ENCODE measurements around the gene MYO16.
"Not testable (repeated sequence)": the region's sequence is repeated elsewhere in the genome, so short reads cannot be mapped to it uniquely, and the experiment has no call there.

Gene MYO16

GRCh38 chr13:108987517-108987916, 358.1 kb downstream of the MYO16 start:
- H3K27me3 ChIP-seq (ENCODE audit: low read length) = no peaks in the 10 kb centered on the region

GRCh38 chr13:108987944-108988343, 358.5 kb downstream of the MYO16 start:
- Histone ChIP-seq H3K4me3 (ENCODE audit: insufficient read depth, low read length, poor library complexity, severe bottlenecking) (no peak overlapping the region), H3K27me3 (ENCODE audit: low read length) (no peaks in the 10 kb centered on the region), H3K9me3 (ENCODE audit: insufficient read depth, low read length) (no peaks in the 10 kb centered on the region), H3K79me2 (ENCODE audit: insufficient read depth, low read length) (no peaks in the 10 kb centered on the region), H3F3A (ENCODE audit: insufficient read depth) (no peaks in the 10 kb centered on the region), H3K36me3 (ENCODE audit: low read length) (no peaks in the 10 kb centered on the region), H3K4me2 (ENCODE audit: low read depth, low read length, poor library complexity, severe bottlenecking) (no peak overlapping the region), H3K27ac (ENCODE audit: low read depth, low read length) (no peak overlapping the region), H4K20me1 (ENCODE audit: low read depth, low read length) (no peaks in the 10 kb centered on the region), H3K9me2 (replicated peaks; ENCODE audit: insufficient read depth, low read length) (no peaks in the 10 kb centered on the region), H3K9ac (ENCODE audit: low read length) (no peak overlapping the region), H2AFZ (ENCODE audit: low read depth, low read length, severe bottlenecking) (no peak overlapping the region)
- TF ChIP-seq EZH2phosphoT487 (conservative IDR thresholded peaks at IDR 0.05; ENCODE audit: low read length) (no peak), CTCF (IDR thresholded peaks at IDR 0.05; ENCODE audit: insufficient read depth, low read length, poor library complexity, severe bottlenecking) (no peak)

More at GRCh38 chr13:108987517-108987916, 358.1 kb downstream of the MYO16 start:
- Histone ChIP-seq H3K36me3 (ENCODE audit: low read length) (no peaks in the 10 kb centered on the region), H3F3A (ENCODE audit: insufficient read depth) (no peaks in the 10 kb centered on the region), H3K9me2 (replicated peaks; ENCODE audit: insufficient read depth, low read length) (no peaks in the 10 kb centered on the region), H3K4me2 (ENCODE audit: low read depth, low read length, poor library complexity, severe bottlenecking) (no peak overlapping the region), H2AFZ (ENCODE audit: low read depth, low read length, severe bottlenecking) (no peak overlapping the region), H3K4me3 (ENCODE audit: insufficient read depth, low read length, poor library complexity, severe bottlenecking) (no peak overlapping the region), H3K79me2 (ENCODE audit: insufficient read depth, low read length) (no peaks in the 10 kb centered on the region), H4K20me1 (ENCODE audit: low read depth, low read length) (no peaks in the 10 kb centered on the region), H3K27ac (ENCODE audit: low read depth, low read length) (no peak overlapping the region), H3K9me3 (ENCODE audit: insufficient read depth, low read length) (no peaks in the 10 kb centered on the region), H3K9ac (ENCODE audit: low read length) (no peak overlapping the region)
- TF ChIP-seq CTCF (IDR thresholded peaks at IDR 0.05; ENCODE audit: insufficient read depth, low read length, poor library complexity, severe bottlenecking) (no peak), EZH2phosphoT487 (conservative IDR thresholded peaks at IDR 0.05; ENCODE audit: low read length) (no peak)

GRCh38 chr13:108991416-108991815, 362.0 kb downstream of the MYO16 start:
- not testable (repeated sequence) for H3K36me3 ChIP-seq (ENCODE audit: low read length); H3K27ac ChIP-seq (ENCODE audit: low read depth, low read length); H3K4me3 ChIP-seq (ENCODE audit: insufficient read depth, low read length, poor library complexity, severe bottlenecking); H3K27me3 ChIP-seq (ENCODE audit: low read length); H3K9me2 ChIP-seq (replicated peaks; ENCODE audit: insufficient read depth, low read length); H3K9ac ChIP-seq (ENCODE audit: low read length); H4K20me1 ChIP-seq (ENCODE audit: low read depth, low read length); H3K79me2 ChIP-seq (ENCODE audit: insufficient read depth, low read length); H3K9me3 ChIP-seq (ENCODE audit: insufficient read depth, low read length); H3K4me2 ChIP-seq (ENCODE audit: low read depth, low read length, poor library complexity, severe bottlenecking); H3F3A ChIP-seq (ENCODE audit: insufficient read depth); H2AFZ ChIP-seq (ENCODE audit: low read depth, low read length, severe bottlenecking)

- Histone ChIP-seq H3K9me2 (replicated peaks; ENCODE audit: insufficient read depth, low read length) (no peaks in the 10 kb centered on the region), H3K27me3 (ENCODE audit: low read length) (no peaks in the 10 kb centered on the region), H3K9me3 (ENCODE audit: insufficient read depth, low read length) (no peaks in the 10 kb centered on the region), H3F3A (ENCODE audit: insufficient read depth) (no peaks in the 10 kb centered on the region), H3K9ac (ENCODE audit: low read length) (no peak overlapping the region), H2AFZ (ENCODE audit: low read depth, low read length, severe bottlenecking) (no peak overlapping the region), H3K4me3 (ENCODE audit: insufficient read depth, low read length, poor library complexity, severe bottlenecking) (no peak overlapping the region), H3K27ac (ENCODE audit: low read depth, low read length) (no peak overlapping the region), H3K36me3 (ENCODE audit: low read length) (no peaks in the 10 kb centered on the region), H4K20me1 (ENCODE audit: low read depth, low read length) (no peaks in the 10 kb centered on the region), H3K79me2 (ENCODE audit: insufficient read depth, low read length) (no peaks in the 10 kb centered on the region), H3K4me2 (ENCODE audit: low read depth, low read length, poor library complexity, severe bottlenecking) (no peak overlapping the region)
- TF ChIP-seq EZH2phosphoT487 (conservative IDR thresholded peaks at IDR 0.05; ENCODE audit: low read length) = no peak
- no peak for TF ChIP-seq CTCF (IDR thresholded peaks at IDR 0.05; ENCODE audit: insufficient read depth, low read length, poor library complexity, severe bottlenecking)
These were observed 363.9 kb downstream of the MYO16 start for GRCh38 chr13:108993346-108993745.
